SIG-M5 treated with dmso at 0.1 percent for 504 hours (cell line): ENCODE data around the gene KRTAP16-1.
A peak's percentile ranks its signal among the peaks of the same experiment; 100 is the strongest.
"Not testable (repeated sequence)": the region's sequence is repeated elsewhere in the genome, so short reads cannot be mapped to it uniquely, and the experiment has no call there.

Source experiments
- DNase-seq: peaks from one replicate; lab custom pipeline; 2025; ENCODE audit not compliant: unreplicated experiment; lab: John Stamatoyannopoulos, UW

Gene KRTAP16-1

GRCh38 chr17:41308918-41309359 lies at the start of gene KRTAP16-1:
Gene KRTAP16-1 (minus strand): TSS chr17:41309309. CDS start chr17:41309253, 56 bp downstream.
- DNase-seq, result no peak

GRCh38 chr17:41354536-41354935 lies 45.4 kb upstream of the KRTAP16-1 start:
- DNase-seq, result peak; percentile 74

GRCh38 chr17:41352597-41353366 lies 43.7 kb upstream of the KRTAP16-1 start:
- DNase-seq, result no peak

- no peak for DNase-seq
Measured at GRCh38 chr17:41351177-41351576, 42.1 kb upstream of the KRTAP16-1 start.

GRCh38 chr17:41350381-41350878 lies 41.3 kb upstream of the KRTAP16-1 start, which contains the start of gene KRT33A:
Gene KRT33A (minus strand): TSS chr17:41350828. CDS start chr17:41350767, 61 bp downstream.
- DNase-seq, result not testable (repeated sequence)

GRCh38 chr17:41347869-41348760 lies 39.0 kb upstream of the KRTAP16-1 start:
- DNase-seq, result no peak

- DNase-seq, result not testable (repeated sequence)
Measured at GRCh38 chr17:41346421-41346820, 37.3 kb upstream of the KRTAP16-1 start.

- no peak for DNase-seq
Measured at GRCh38 chr17:41345992-41346391, 36.9 kb upstream of the KRTAP16-1 start.

GRCh38 chr17:41343029-41343428 lies 33.9 kb upstream of the KRTAP16-1 start:
- DNase-seq, result no peak

GRCh38 chr17:41340934-41341861 lies 32.1 kb upstream of the KRTAP16-1 start:
- DNase-seq, result no peak

GRCh38 chr17:41340494-41340893 lies 31.4 kb upstream of the KRTAP16-1 start:
- no peak for DNase-seq

- no peak for DNase-seq
Measured at GRCh38 chr17:41339571-41340172, 30.6 kb upstream of the KRTAP16-1 start.

GRCh38 chr17:41338961-41339485 lies 29.9 kb upstream of the KRTAP16-1 start:
- DNase-seq, result no peak

GRCh38 chr17:41335747-41336146 lies 26.6 kb upstream of the KRTAP16-1 start:
- DNase-seq, result no peak

GRCh38 chr17:41334385-41335305 lies 25.5 kb upstream of the KRTAP16-1 start:
- no peak for DNase-seq

- no peak for DNase-seq
Measured at GRCh38 chr17:41333836-41334235, 24.7 kb upstream of the KRTAP16-1 start.

- DNase-seq, result no peak
Measured at GRCh38 chr17:41333098-41333497, 24.0 kb upstream of the KRTAP16-1 start.

GRCh38 chr17:41332239-41332638 lies 23.1 kb upstream of the KRTAP16-1 start:
- DNase-seq, result no peak

GRCh38 chr17:41331606-41332005 lies 22.5 kb upstream of the KRTAP16-1 start:
- DNase-seq, result no peak
